Omental fat pad (tissue), 4 donors: ENCODE results near the gene IGFBP1. TPM values are rescaled to one million over a fixed set of nuclear protein-coding genes. Genes with fewer than 3 reads are reported as not detected.

Experiments used
- ATAC-seq: fragments of 150-250 bp; one replicate; pipeline ENCODE4 v1.9.1; 2016; ENCODE audit warnings: mild to moderate bottlenecking, moderate library complexity; ENCODE audit not compliant: low FRiP score
- DNase-seq: peaks from one replicate; pipeline ENCODE4 v3.0.0-alpha.2; 2019; ENCODE audit warnings: low spot score
- total RNA-seq, 4 donors: library from RNA; depleted of rRNA; stranded (reverse); fragments of >200 nt; gene quantifications; one replicate each; pipeline ENCODE4 v1.1.0, GENCODE V29; 2016
- TF ChIP-seq, protein P1 (sequence below), 3 donors: fragments of 450-650 bp; IDR thresholded peaks; one replicate each; pipeline ENCODE4 v1.5.1; 2016 to 2017; ENCODE audit warnings: antibody characterized with exemption in 3 of 3, mild to moderate bottlenecking in 3 of 3, moderate library complexity in 2 of 3

IGFBP1 gene
- total RNA-seq, 4 donors from 2014 or later = 3.0 to 15.6 (median 3.1) TPM; not detected in 1

DNA sequence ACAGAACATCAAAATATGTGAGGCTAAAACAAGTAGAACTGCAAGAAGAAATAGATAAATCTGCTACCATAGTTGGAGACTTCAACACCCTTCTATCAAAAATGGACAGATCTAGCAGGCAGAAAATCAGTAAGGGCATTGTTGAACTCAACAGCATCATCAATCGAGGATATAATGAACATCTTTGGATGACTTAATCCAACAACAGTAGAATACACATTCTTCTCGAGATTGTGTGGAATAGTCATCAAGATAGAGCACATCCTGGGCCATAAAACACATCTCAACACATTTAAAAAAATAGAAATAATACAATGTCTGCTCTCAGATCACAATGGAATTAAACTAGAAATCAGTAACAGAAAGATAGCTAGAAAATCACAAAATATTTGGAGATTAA lies 9.9 kb downstream of the IGFBP1 start:
- DNase-seq (no peak), ATAC-seq (no peak)
- TF ChIP-seq, protein P1, sequence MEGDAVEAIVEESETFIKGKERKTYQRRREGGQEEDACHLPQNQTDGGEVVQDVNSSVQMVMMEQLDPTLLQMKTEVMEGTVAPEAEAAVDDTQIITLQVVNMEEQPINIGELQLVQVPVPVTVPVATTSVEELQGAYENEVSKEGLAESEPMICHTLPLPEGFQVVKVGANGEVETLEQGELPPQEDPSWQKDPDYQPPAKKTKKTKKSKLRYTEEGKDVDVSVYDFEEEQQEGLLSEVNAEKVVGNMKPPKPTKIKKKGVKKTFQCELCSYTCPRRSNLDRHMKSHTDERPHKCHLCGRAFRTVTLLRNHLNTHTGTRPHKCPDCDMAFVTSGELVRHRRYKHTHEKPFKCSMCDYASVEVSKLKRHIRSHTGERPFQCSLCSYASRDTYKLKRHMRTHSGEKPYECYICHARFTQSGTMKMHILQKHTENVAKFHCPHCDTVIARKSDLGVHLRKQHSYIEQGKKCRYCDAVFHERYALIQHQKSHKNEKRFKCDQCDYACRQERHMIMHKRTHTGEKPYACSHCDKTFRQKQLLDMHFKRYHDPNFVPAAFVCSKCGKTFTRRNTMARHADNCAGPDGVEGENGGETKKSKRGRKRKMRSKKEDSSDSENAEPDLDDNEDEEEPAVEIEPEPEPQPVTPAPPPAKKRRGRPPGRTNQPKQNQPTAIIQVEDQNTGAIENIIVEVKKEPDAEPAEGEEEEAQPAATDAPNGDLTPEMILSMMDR (IDR thresholded peaks at IDR 0.05) = no peak

DNA sequence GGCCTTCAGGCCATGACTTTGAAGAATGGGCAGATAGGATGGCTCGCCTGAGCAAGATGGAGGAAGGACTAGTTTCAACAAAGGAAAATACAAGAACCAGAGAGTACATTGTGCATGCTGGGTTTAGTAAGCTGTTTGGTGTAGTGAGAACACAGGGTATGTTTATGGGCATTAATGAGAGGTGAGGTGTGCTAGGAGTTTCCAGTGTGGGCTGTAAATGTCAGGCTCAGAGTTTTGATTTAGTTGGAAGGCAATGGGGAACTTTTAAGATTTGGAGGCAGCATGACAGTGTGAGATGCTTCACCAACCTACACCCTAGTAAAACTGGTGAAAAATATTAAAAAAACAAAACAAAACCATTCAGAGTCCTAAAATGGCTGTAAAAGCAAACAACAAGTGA lies 13.3 kb downstream of the IGFBP1 start:
- ATAC-seq (no peak), DNase-seq (no peak)
- TF ChIP-seq, protein P1 (IDR thresholded peaks at IDR 0.05) = no peak

DNA sequence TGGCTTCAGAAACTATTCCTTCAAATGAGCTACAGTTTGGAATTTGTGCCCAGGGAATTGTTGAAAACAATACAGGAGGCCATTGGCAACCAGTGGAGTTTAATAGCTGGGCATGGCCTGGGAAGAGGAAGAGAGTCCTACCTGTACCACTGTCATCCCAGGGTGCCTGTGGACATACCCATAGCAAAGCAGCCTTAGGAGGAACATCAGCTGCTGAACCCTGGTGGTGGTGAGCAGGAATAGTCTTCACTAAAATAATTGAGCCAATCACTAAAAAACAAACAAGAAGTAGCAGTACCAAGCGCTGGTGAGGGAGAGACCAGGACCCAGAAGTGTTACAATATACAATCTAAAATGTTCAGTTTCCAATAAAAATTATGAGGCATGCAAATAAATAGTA lies 14.5 kb downstream of the IGFBP1 start:
- TF ChIP-seq, protein P1 (IDR thresholded peaks at IDR 0.05) = no peak
- ATAC-seq (no peak), DNase-seq (no peak)

- TF ChIP-seq, protein P1 (IDR thresholded peaks at IDR 0.05) = no peak
- ATAC-seq (no peak), DNase-seq (no peak)
Measured at GRCh38 chr7:45909561-45909960, 21.3 kb downstream of the IGFBP1 start.

DNA sequence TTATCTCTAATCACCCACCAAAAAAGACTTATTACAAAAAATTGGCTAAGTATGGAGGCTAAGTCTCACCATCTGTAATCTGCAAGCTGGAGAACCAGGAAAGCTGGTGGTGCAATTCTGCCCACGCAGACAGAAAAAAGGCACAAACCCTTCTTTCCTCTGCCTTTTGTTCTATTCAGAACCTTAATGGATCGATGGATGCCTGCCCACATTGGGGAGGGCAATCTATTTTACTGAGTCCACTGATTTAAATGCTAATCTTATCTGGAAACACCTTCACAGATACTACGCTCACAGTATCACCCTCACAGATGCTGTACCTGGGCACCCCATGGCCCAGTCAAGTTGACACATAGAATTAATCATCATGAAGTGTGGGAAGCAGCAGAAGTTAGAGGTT lies 22.6 kb downstream of the IGFBP1 start:
- no peak for DNase-seq
- ATAC-seq = no peak
- TF ChIP-seq, protein P1 (IDR thresholded peaks at IDR 0.05) = no peak

GRCh38 chr7:45911311-45911710 lies 23.0 kb downstream of the IGFBP1 start:
- no peak for DNase-seq
- ATAC-seq = no peak
- TF ChIP-seq, protein P1 (IDR thresholded peaks at IDR 0.05) = no peak

DNA sequence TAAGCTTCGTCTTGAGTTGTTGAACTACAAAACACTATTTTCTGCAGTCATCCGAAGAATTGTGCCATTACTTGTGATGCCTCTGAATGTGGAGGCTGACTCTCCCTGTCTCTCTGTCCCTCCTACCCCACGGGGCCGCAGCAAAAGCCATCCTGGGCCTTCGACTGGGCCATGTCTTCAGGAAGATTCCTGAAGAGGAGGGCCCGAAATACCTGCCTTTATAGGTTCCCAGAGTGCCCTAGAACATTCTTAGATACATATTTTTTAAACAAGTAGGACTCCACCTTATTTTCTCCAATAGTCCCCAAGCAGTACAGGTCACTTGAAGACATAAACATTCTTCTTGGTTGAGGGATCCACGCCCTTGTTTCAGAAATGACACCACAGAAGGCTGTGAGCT lies 24.7 kb downstream of the IGFBP1 start:
- ATAC-seq (no peak), DNase-seq (no peak)
- TF ChIP-seq, protein P1 (IDR thresholded peaks at IDR 0.05) = no peak
